NCI-H748 treated with DMSO at 0.1 percent for 48 hours (cell line): Measurements from ENCODE around the gene ATCAY.
"Not testable (repeated sequence)": the region's sequence is repeated elsewhere in the genome, so short reads cannot be mapped to it uniquely, and the experiment has no call there.

Source experiments
- DNase-seq: peaks from one replicate; lab custom pipeline; 2025; lab: John Stamatoyannopoulos, UW

The ATCAY gene

GRCh38 chr19:3949997-3950859, 69.7 kb downstream of the ATCAY start:
- DNase-seq, result no peak

GRCh38 chr19:3950871-3951861, 70.7 kb downstream of the ATCAY start:
- DNase-seq, result no peak

GRCh38 chr19:3952755-3953276, 72.3 kb downstream of the ATCAY start:
- not testable (repeated sequence) for DNase-seq

GRCh38 chr19:3954107-3954506, 73.6 kb downstream of the ATCAY start:
- no peak for DNase-seq

GRCh38 chr19:3955276-3955675, 74.8 kb downstream of the ATCAY start:
- not testable (repeated sequence) for DNase-seq

- no peak for DNase-seq
These were observed 75.2 kb downstream of the ATCAY start for GRCh38 chr19:3955688-3956087.

- no peak for DNase-seq
These were observed 78.6 kb downstream of the ATCAY start for GRCh38 chr19:3958836-3959765.

GRCh38 chr19:3959766-3960131, 79.3 kb downstream of the ATCAY start:
- DNase-seq, result no peak

GRCh38 chr19:3961007-3961406, 80.5 kb downstream of the ATCAY start:
- no peak for DNase-seq

- no peak for DNase-seq
These were observed 83.2 kb downstream of the ATCAY start for GRCh38 chr19:3963458-3964255.

GRCh38 chr19:3964256-3965194, 84.0 kb downstream of the ATCAY start:
- no peak for DNase-seq

GRCh38 chr19:3966051-3967017, 85.8 kb downstream of the ATCAY start:
- DNase-seq, result no peak

- DNase-seq, result not testable (repeated sequence)
These were observed 87.5 kb downstream of the ATCAY start for GRCh38 chr19:3967983-3968382.

- no peak for DNase-seq
These were observed 88.3 kb downstream of the ATCAY start for GRCh38 chr19:3968556-3969434.

GRCh38 chr19:3969435-3970312, 89.2 kb downstream of the ATCAY start:
- no peak for DNase-seq

- no peak for DNase-seq
These were observed 89.9 kb downstream of the ATCAY start for GRCh38 chr19:3970313-3970807.
